HepG2 (cell line): ENCODE results near the gene ITGA7. TPM values are rescaled to one million over a fixed set of nuclear protein-coding genes. Genes with fewer than 3 reads are reported as not detected.

ENCODE experiments used
- ATAC-seq: fragments of 200-7000 bp; cut with Tn5 transposase; 3 replicates; pipeline ENCODE4 v1.9.1; 2020; ENCODE audit warnings: mild to moderate bottlenecking, moderate library complexity
- BruUV-seq: library from RNA; stranded (reverse); fragments of 400-500 nt; replicated peaks from 2 replicates; lab custom pipeline; 2021; lab: Mats Ljungman, UMichigan
- CTCF ChIA-PET: fragments of 300-600 bp; formaldehyde crosslinking; extraction: SDS; loops from one replicate; lab custom pipeline; 2021; ENCODE audit warnings: low total read pairs, inconsistent platforms, low intra/inter-chr PET ratio; lab: Yijun Ruan, JAX
- POLR2A ChIA-PET: fragments of 350-600 bp; sonication (Branson Sonifier 250); formaldehyde crosslinking; loops from one replicate; lab custom pipeline; 2020; ENCODE audit warnings: antibody characterized with exemption, inconsistent platforms; lab: Yijun Ruan, JAX
- DNase-seq: peaks from one replicate; pipeline ENCODE4 v3.0.0-alpha.2; 2015; ENCODE audit warnings: low spot score
- FAIRE-seq: peaks from 3 replicates; lab custom pipeline; 2011; peaks lifted over from hg19 to GRCh38; lab: Jason Lieb, UNC
- H2AFZ ChIP-seq: one replicate; pipeline ENCODE4 v1.6.1; 2011; ENCODE audit warnings: low read length, inconsistent platforms
- H3K27ac ChIP-seq: fragments of 300-600 bp; 3 replicates; pipeline ENCODE4 v1.8.0; 2011; ENCODE audit warnings: mixed run types, mild to moderate bottlenecking, mixed read lengths, low read length, inconsistent platforms; ENCODE audit not compliant: insufficient read depth; ENCODE audit errors: extremely low read length
- H3K27me3 ChIP-seq, 2 experiments: fragments of 200-600 bp in 1 of 2; 2 replicates in 1 of 2; 3 replicates in 1 of 2; pipeline versions ENCODE4 v1.6.0 to v1.8.0; 2011; ENCODE audit warnings: low read length in 2 of 2, mild to moderate bottlenecking in 2 of 2, moderate library complexity in 2 of 2, inconsistent platforms in 1 of 2; ENCODE audit not compliant: insufficient read depth in 2 of 2, control insufficient read depth in 1 of 2
- H3K36me3 ChIP-seq, 2 experiments: fragments of 200-600 bp in 1 of 2; replicated peaks in 1 of 2; 2 replicates in 1 of 2; 3 replicates in 1 of 2; pipeline versions ENCODE4 v1.5.1 to v1.8.0; 2011; ENCODE audit warnings: low read length in 2 of 2, inconsistent platforms in 1 of 2; ENCODE audit not compliant: insufficient read depth in 2 of 2, control insufficient read depth in 1 of 2
- H3K4me1 ChIP-seq: 2 replicates; pipeline ENCODE4 v1.5.1; 2012; ENCODE audit warnings: low read length, inconsistent platforms; ENCODE audit not compliant: insufficient read depth
- H3K4me2 ChIP-seq: 2 replicates; pipeline ENCODE4 v1.6.0; 2011; ENCODE audit warnings: low read depth, low read length, inconsistent platforms
- H3K4me3 ChIP-seq, 3 experiments: fragments of 200-600 bp in 1 of 3; sonication (generic), shearing (Covaris generic) in 1 of 3; replicated peaks in 1 of 3; 2 replicates each; pipeline ENCODE4 v1.5.1; 2011 to 2016; ENCODE audit warnings: low read length in 3 of 3, inconsistent platforms in 2 of 3, low read depth in 2 of 3, mild to moderate bottlenecking in 2 of 3, control low read depth in 1 of 3, mixed read lengths in 1 of 3; ENCODE audit not compliant: insufficient read depth in 1 of 3
- H3K79me2 ChIP-seq: one replicate; pipeline ENCODE4 v1.6.1; 2011; ENCODE audit warnings: low read length, inconsistent platforms; ENCODE audit not compliant: insufficient read depth
- H3K9ac ChIP-seq: 2 replicates; pipeline ENCODE4 v1.6.0; 2011; ENCODE audit warnings: mild to moderate bottlenecking, low read depth, low read length, inconsistent platforms; ENCODE audit not compliant: insufficient read depth
- H3K9me3 ChIP-seq: 2 replicates; pipeline ENCODE4 v1.5.1; 2012; ENCODE audit warnings: mild to moderate bottlenecking, low read length
- H4K20me1 ChIP-seq: 2 replicates; pipeline ENCODE4 v1.6.0; 2011; ENCODE audit warnings: inconsistent platforms, mild to moderate bottlenecking, low read length, moderate library complexity; ENCODE audit not compliant: insufficient read depth
- BHLHE40 ChIP-seq: IDR thresholded peaks from 2 replicates; pipeline ENCODE4 v1.6.1; 2011; ENCODE audit warnings: low read length, improper control_type of control experiment
- MAFG ChIP-seq: sonication (generic); formaldehyde crosslinking; IDR thresholded peaks from 2 replicates; pipeline ENCODE4 v1.5.1; 2020; ENCODE audit warnings: mild to moderate bottlenecking, missing genetic modification reagents
- MEIS1 ChIP-seq: sonication (generic); formaldehyde crosslinking; IDR thresholded peaks from 2 replicates; pipeline ENCODE4 v1.9.0; 2021; ENCODE audit warnings: mild to moderate bottlenecking, missing genetic modification reagents, moderate library complexity, borderline replicate concordance
- MEIS2 ChIP-seq: sonication (generic); formaldehyde crosslinking; IDR thresholded peaks from 2 replicates; pipeline ENCODE4 v1.9.0; 2021; ENCODE audit warnings: mild to moderate bottlenecking, missing genetic modification reagents
- MLLT10 ChIP-seq: sonication (generic); formaldehyde crosslinking; IDR thresholded peaks from 2 replicates; pipeline ENCODE4 v1.4.0; 2020; ENCODE audit warnings: missing genetic modification reagents
- NFYC ChIP-seq: IDR thresholded peaks from 2 replicates; pipeline ENCODE4 v1.6.1; 2016; ENCODE audit warnings: missing genetic modification reagents, missing compliant biosample characterization
- NR3C1 ChIP-seq: sonication (generic); formaldehyde crosslinking; IDR thresholded peaks from 2 replicates; pipeline ENCODE4 v1.4.0; 2020; ENCODE audit warnings: missing genetic modification reagents
- RELA ChIP-seq: sonication (generic); formaldehyde crosslinking; IDR thresholded peaks from 2 replicates; pipeline ENCODE4 v1.4.0; 2020; ENCODE audit warnings: missing genetic modification reagents
- SP5 ChIP-seq: IDR thresholded peaks from 2 replicates; pipeline ENCODE4 v1.6.1; 2016; ENCODE audit warnings: low read depth, borderline replicate concordance
- STAT5B ChIP-seq: sonication (generic); formaldehyde crosslinking; IDR thresholded peaks from 2 replicates; pipeline ENCODE4 v1.4.0; 2020; ENCODE audit warnings: missing genetic modification reagents
- THAP7 ChIP-seq: sonication (generic); formaldehyde crosslinking; IDR thresholded peaks from 2 replicates; pipeline ENCODE4 v1.8.1; 2023; ENCODE audit warnings: mild to moderate bottlenecking, missing genetic modification reagents
- TSC22D2 ChIP-seq: sonication (generic); formaldehyde crosslinking; IDR thresholded peaks from 2 replicates; pipeline ENCODE4 v1.5.1; 2020; ENCODE audit warnings: missing genetic modification reagents, mild to moderate bottlenecking, borderline replicate concordance
- ZNF205 ChIP-seq: IDR thresholded peaks from 2 replicates; pipeline ENCODE4 v1.6.1; 2018; ENCODE audit warnings: missing biosample characterization, missing genetic modification reagents
- ZNF235 ChIP-seq: sonication (generic); formaldehyde crosslinking; IDR thresholded peaks from 2 replicates; pipeline ENCODE4 v1.8.1; 2023; ENCODE audit warnings: mild to moderate bottlenecking, missing genetic modification reagents, borderline replicate concordance
- ZNF24 ChIP-seq: fragments of 450-650 bp; IDR thresholded peaks from 2 replicates; pipeline ENCODE4 v1.6.1; 2017; ENCODE audit warnings: antibody characterized with exemption, mild to moderate bottlenecking
- ZNF432 ChIP-seq: sonication (generic); formaldehyde crosslinking; IDR thresholded peaks from 2 replicates; pipeline ENCODE4 v1.5.0; 2020; ENCODE audit warnings: missing genetic modification reagents, mild to moderate bottlenecking, borderline replicate concordance
- ZNF563 ChIP-seq: sonication (generic); formaldehyde crosslinking; IDR thresholded peaks from 2 replicates; pipeline ENCODE4 v1.8.0; 2022; ENCODE audit warnings: mild to moderate bottlenecking, moderate library complexity, missing genetic modification reagents
- ZNF841 ChIP-seq: sonication (generic); formaldehyde crosslinking; IDR thresholded peaks from 2 replicates; pipeline ENCODE4 v1.8.1; 2023; ENCODE audit warnings: missing genetic modification reagents, borderline replicate concordance
- WGBS: methylation state at CpG from one replicate; pipeline ENCODE4 v1.1.6; 2017; ENCODE audit warnings: low lambda C conversion rate; 5-methylcytosine and 5-hydroxymethylcytosine counted together
- in situ Hi-C: cut with HindIII; loops from 2 replicates; pipeline ENCODE4 v1.10.0; 2017; ENCODE audit warnings: low pct_unique_long_range_greater_than_20kb; ENCODE audit not compliant: extremely low pct_ligation_motif_present
- intact Hi-C: fragments of 100-400 bp; cut with micrococcal nuclease; formaldehyde crosslinking; loops from one replicate; pipeline ENCODE4 v1.10.0; 2022; ENCODE audit not compliant: unreplicated experiment
- polyA plus RNA-seq, 8 experiments: library from polyadenylated mRNA; depleted of rRNA in 3 of 8; stranded (reverse) in 7 of 8; unstranded in 1 of 8; fragments of >200 nt; fragmentation: Illumina TruSeq in 4 of 8; extraction: Trizol in 4 of 8; gene quantifications; 2 replicates each; pipeline versions ENCODE4 v1.2.1 to v1.2.3, GENCODE V29; 2011 to 2016; ENCODE audit warnings: low read depth in 4 of 8, missing spikeins in 1 of 8, mixed read lengths in 1 of 8; ENCODE audit not compliant: insufficient read depth in 1 of 8
- total RNA-seq, 5 experiments: library from RNA; depleted of rRNA; stranded (reverse); fragments of >200 nt; fragmentation: Illumina TruSeq; extraction: Trizol; gene quantifications; 2 replicates each; pipeline ENCODE4 v1.2.3, GENCODE V29; 2016; ENCODE audit warnings: low read depth in 1 of 5
- TF ChIP-seq, protein P1 (sequence below), 2 experiments: fragments of 450-650 bp in 1 of 2; sonication (generic) in 1 of 2; formaldehyde crosslinking; IDR thresholded peaks; 2 replicates each; pipeline versions ENCODE4 v1.5.0 to v1.8.0; 2020 to 2022; ENCODE audit warnings: mild to moderate bottlenecking in 1 of 2, missing genetic modification reagents in 1 of 2

ITGA7 gene
- total and polyA plus RNA-seq, 2 of the 13 experiments (the other 11 are each of a cell fraction or from before 2014, with no cell fraction given), result 0.65 to 0.75 TPM

DNA sequence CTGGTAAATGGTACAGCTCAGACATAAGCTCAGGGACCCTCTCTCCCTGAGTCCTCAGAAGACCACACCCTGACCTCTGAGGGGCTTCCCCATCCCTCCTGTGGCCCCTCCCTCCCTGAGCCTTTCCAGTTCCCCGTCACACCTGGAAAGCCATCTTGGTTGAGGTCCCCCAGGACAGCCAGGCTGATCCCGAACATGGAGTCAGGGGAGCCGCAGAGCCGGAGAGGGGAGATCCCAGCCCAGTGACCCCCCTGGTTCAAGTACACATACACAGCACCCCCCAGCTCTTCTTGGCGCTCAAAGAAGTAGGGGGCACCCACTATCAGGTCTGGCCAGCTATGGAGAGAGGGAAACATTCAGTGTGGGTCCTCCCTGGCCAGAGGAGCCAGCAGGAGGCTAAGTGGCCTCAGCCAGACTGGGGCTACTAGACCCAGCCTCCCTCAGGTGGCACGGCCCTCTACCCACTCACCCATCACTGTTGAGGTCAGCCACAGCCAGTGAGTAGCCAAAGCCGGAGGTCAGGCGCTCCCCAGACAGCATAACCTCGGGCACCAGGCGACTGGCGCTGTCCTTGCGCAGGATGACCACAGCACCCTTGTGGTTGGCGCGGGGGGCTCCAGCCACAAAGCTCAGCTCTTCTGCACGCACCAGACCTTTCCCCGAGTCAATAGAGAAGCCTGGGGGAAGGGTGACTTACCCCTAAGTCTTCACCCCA, 9.3 kb downstream of the ITGA7 start:
- intact Hi-C loops (no loop called here), in situ Hi-C loops (no loop called here)
- Histone ChIP-seq H3K4me2 (no peak overlapping the region), H3K79me2 (no peaks in the 10 kb centered on the region), H4K20me1 (no peaks in the 10 kb centered on the region), H3K27ac (no peak overlapping the region), H3K4me3 (no peak overlapping the region), H3K27me3 (peaks cover 6 to 8% of the 10 kb centered on the region in 2 experiments; a peak in 3 of 5 replicates), H3K9me3 (no peaks in the 10 kb centered on the region), H3K36me3 (no peaks in the 10 kb centered on the region), H2AFZ (no peak overlapping the region), H3K4me1 (peaks cover 72% of the 10 kb centered on the region), H3K9ac (no peak overlapping the region)
- no peak for DNase-seq
- TF ChIP-seq, protein P1, sequence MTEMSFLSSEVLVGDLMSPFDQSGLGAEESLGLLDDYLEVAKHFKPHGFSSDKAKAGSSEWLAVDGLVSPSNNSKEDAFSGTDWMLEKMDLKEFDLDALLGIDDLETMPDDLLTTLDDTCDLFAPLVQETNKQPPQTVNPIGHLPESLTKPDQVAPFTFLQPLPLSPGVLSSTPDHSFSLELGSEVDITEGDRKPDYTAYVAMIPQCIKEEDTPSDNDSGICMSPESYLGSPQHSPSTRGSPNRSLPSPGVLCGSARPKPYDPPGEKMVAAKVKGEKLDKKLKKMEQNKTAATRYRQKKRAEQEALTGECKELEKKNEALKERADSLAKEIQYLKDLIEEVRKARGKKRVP (CRISPR knock-in tag; IDR thresholded peaks at IDR 0.05), result no peak
- TF ChIP-seq SP5 (no peak), MEIS2 (CRISPR knock-in tag) (no peak), STAT5B (no peak), THAP7 (CRISPR knock-in tag) (no peak), RELA (CRISPR knock-in tag) (no peak), NFYC (CRISPR knock-in tag) (no peak), TSC22D2 (CRISPR knock-in tag) (no peak), MAFG (CRISPR knock-in tag) (no peak), ZNF24 (no peak), BHLHE40 (no peak), ZNF432 (CRISPR knock-in tag) (no peak), MLLT10 (CRISPR knock-in tag) (no peak), ZNF841 (CRISPR knock-in tag) (no peak), ZNF205 (CRISPR knock-in tag) (no peak), MEIS1 (no peak), ZNF235 (no peak), ZNF563 (CRISPR knock-in tag) (no peak), NR3C1 (no peak)
- ATAC-seq, result no peak
- 58% methylated on average over 6 of the region's 16 CpGs for WGBS
- no TSS peak for BruUV-seq
- no peak for FAIRE-seq
- ChIA-PET POLR2A (interaction anchor here (1.0 kb wide), 1 partner anchor 17 kb away, joined by 3 read pairs; a partner anchor contains a TSS), CTCF (no interaction called here)
